Left ventricle myocardium inferior (tissue), 1 donor: ENCODE measurements around the gene SWAP70. TPM values are rescaled to one million over a fixed set of nuclear protein-coding genes. Genes with fewer than 3 reads are reported as not detected.

ENCODE experiments used
- DNase-seq: peaks from one replicate; pipeline ENCODE4 v3.0.0-alpha.2; 2020
- H3K27ac ChIP-seq: fragments of 200-600 bp; replicated peaks from 2 replicates; pipeline ENCODE4 v1.8.0; 2021
- H3K27me3 ChIP-seq: fragments of 200-600 bp; 2 replicates; pipeline ENCODE4 v1.8.0; 2021; ENCODE audit warnings: low read depth
- H3K36me3 ChIP-seq: fragments of 200-600 bp; 2 replicates; pipeline ENCODE4 v1.8.0; 2021
- H3K4me1 ChIP-seq: fragments of 200-600 bp; 2 replicates; pipeline ENCODE4 v1.8.0; 2021
- H3K4me3 ChIP-seq: fragments of 200-600 bp; 2 replicates; pipeline ENCODE4 v1.8.0; 2021; ENCODE audit warnings: mild to moderate bottlenecking, moderate library complexity
- H3K9me3 ChIP-seq: fragments of 200-600 bp; replicated peaks from 2 replicates; pipeline ENCODE4 v1.8.0; 2021
- CTCF ChIP-seq: fragments of 200-600 bp; IDR thresholded peaks from 2 replicates; pipeline ENCODE4 v1.8.0; 2021; ENCODE audit warnings: antibody characterized with exemption, mild to moderate bottlenecking, borderline replicate concordance
- intact Hi-C: fragments of 100-400 bp; cut with micrococcal nuclease; formaldehyde crosslinking; loops from one replicate; pipeline ENCODE4 v1.11.0; 2022
- total RNA-seq: library from RNA; stranded (reverse); fragmentation: NEBNext Ultra II Directional; extraction: Animal tissue kit (Norgen Biotek cat#: 25700); gene quantifications from one replicate; pipeline ENCODE4 v1.2.1, GENCODE V29; 2021
- donor health status: DM: no; HTN: yes; CAD: no; lungs with severe emphysema.

The SWAP70 gene
- total RNA-seq, 1 donor from 2014 or later: 20.6 TPM

- intact Hi-C loops: loop anchor here (5.0 kb wide), 1 partner anchor 211 kb away; no protein-coding TSS in a partner anchor
- Histone ChIP-seq H3K36me3 (no peaks in the 10 kb centered on the region), H3K27ac (no peak overlapping the region), H3K9me3 (no peaks in the 10 kb centered on the region), H3K4me1 (peaks cover 70% of the 10 kb centered on the region), H3K27me3 (no peaks in the 10 kb centered on the region), H3K4me3 (no peak overlapping the region)
- DNase-seq: no peak
- no peak for TF ChIP-seq CTCF
Measured at GRCh38 chr11:9761441-9761945, 97.6 kb downstream of the SWAP70 start.

GRCh38 chr11:9762531-9762930 lies 98.7 kb downstream of the SWAP70 start:
- intact Hi-C loops: loop anchor here (5.0 kb wide), 1 partner anchor 210 kb away; no protein-coding TSS in a partner anchor
- TF ChIP-seq CTCF: no peak
- H3K27me3 ChIP-seq: no peaks in the 10 kb centered on the region
- no peaks in the 10 kb centered on the region for H3K9me3 ChIP-seq
- H3K27ac ChIP-seq: no peak overlapping the region
- H3K4me1 ChIP-seq: peaks cover 63% of the 10 kb centered on the region
- H3K4me3 ChIP-seq: no peak overlapping the region
- no peak for DNase-seq
- H3K36me3 ChIP-seq: no peaks in the 10 kb centered on the region

- H3K27me3 ChIP-seq: no peaks in the 10 kb centered on the region
- H3K4me1 ChIP-seq: peaks cover 57% of the 10 kb centered on the region
- TF ChIP-seq CTCF: no peak
- no peak overlapping the region for H3K4me3 ChIP-seq
- no peaks in the 10 kb centered on the region for H3K9me3 ChIP-seq
- intact Hi-C loops: loop anchor here (5.0 kb wide), 1 partner anchor 209 kb away; no protein-coding TSS in a partner anchor
- DNase-seq: no peak
- no peaks in the 10 kb centered on the region for H3K36me3 ChIP-seq
- no peak overlapping the region for H3K27ac ChIP-seq
Measured at GRCh38 chr11:9763301-9763700, 99.4 kb downstream of the SWAP70 start.

GRCh38 chr11:9765320-9766101 lies 101.6 kb downstream of the SWAP70 start:
- Histone ChIP-seq H3K36me3 (no peaks in the 10 kb centered on the region), H3K27me3 (no peaks in the 10 kb centered on the region), H3K4me3 (no peak overlapping the region), H3K4me1 (peaks cover 37% of the 10 kb centered on the region), H3K9me3 (no peaks in the 10 kb centered on the region), H3K27ac (peak overlapping the region; percentile 72)
- DNase-seq: peak; percentile 73
- no peak for TF ChIP-seq CTCF
- intact Hi-C loops: no loop called here

GRCh38 chr11:9769621-9770020 lies 105.7 kb downstream of the SWAP70 start:
- intact Hi-C loops: no loop called here
- no peak overlapping the region for H3K4me3 ChIP-seq
- no peaks in the 10 kb centered on the region for H3K27me3 ChIP-seq
- no peak for DNase-seq
- no peak for TF ChIP-seq CTCF
- no peak overlapping the region for H3K27ac ChIP-seq
- peaks cover 39% of the 10 kb centered on the region for H3K4me1 ChIP-seq
- no peaks in the 10 kb centered on the region for H3K36me3 ChIP-seq
- no peaks in the 10 kb centered on the region for H3K9me3 ChIP-seq
